ENCODE results near the gene SELP. TPM values are rescaled to one million over a fixed set of nuclear protein-coding genes. Genes with fewer than 3 reads are reported as not detected.

The SELP gene
- total RNA-seq, 1 donor from 2014 or later: not detected

GRCh38 chr1:169594391-169594790 is 35.5 kb downstream of the SELP start:
- no peaks in the 10 kb centered on the region for H4K20me1 ChIP-seq (ENCODE audit: low read depth)
- H3K27me3 Mint-ChIP-seq (ENCODE audit: insufficient read depth, low read depth): peaks cover 4% of the 10 kb centered on the region
- H3K4me1 Mint-ChIP-seq: peaks cover 11% of the 10 kb centered on the region
- no peak overlapping the region for H3K27ac Mint-ChIP-seq
- H3K36me3 Mint-ChIP-seq: no peaks in the 10 kb centered on the region
- H3K27ac ChIP-seq: no peak overlapping the region
- no peak overlapping the region for H3K4me3 ChIP-seq
- no peaks in the 10 kb centered on the region for H3K36me3 ChIP-seq
- H2AFZ ChIP-seq (replicated peaks): no peak overlapping the region
- H3K9me3 Mint-ChIP-seq: no peaks in the 10 kb centered on the region
- no peaks in the 10 kb centered on the region for H3K4me1 ChIP-seq
- TF ChIP-seq CTCF (IDR thresholded peaks at IDR 0.05) (no peak), EZH2 (IDR thresholded peaks at IDR 0.05) (no peak), EZH2phosphoT487 (IDR thresholded peaks at IDR 0.05) (no peak)
- H3K4me2 ChIP-seq: no peak overlapping the region
- peaks cover 24% of the 10 kb centered on the region for H3K27me3 ChIP-seq
- H3K9me3 ChIP-seq (ENCODE audit: low read depth): no peaks in the 10 kb centered on the region
- H3K4me3 Mint-ChIP-seq: no peak overlapping the region
- H3K79me2 ChIP-seq (ENCODE audit: low read depth): no peaks in the 10 kb centered on the region
- H3K9ac ChIP-seq: no peak overlapping the region
- no peaks in the 10 kb centered on the region for H3F3A ChIP-seq (ENCODE audit: low read depth)
- no peak for DNase-seq (ENCODE audit: low spot score)

GRCh38 chr1:169590932-169591331 is 39.0 kb downstream of the SELP start:
- Mint-ChIP-seq H3K36me3 (no peaks in the 10 kb centered on the region), H3K9me3 (no peaks in the 10 kb centered on the region), H3K4me1 (peaks cover 15% of the 10 kb centered on the region), H3K27me3 (ENCODE audit: insufficient read depth, low read depth) (peaks cover 16% of the 10 kb centered on the region), H3K4me3 (no peak overlapping the region), H3K27ac (no peak overlapping the region)
- H2AFZ ChIP-seq (replicated peaks): no peak overlapping the region
- no peak overlapping the region for H3K4me2 ChIP-seq
- no peaks in the 10 kb centered on the region for H3K4me1 ChIP-seq
- peaks cover 16% of the 10 kb centered on the region for H3K27me3 ChIP-seq
- H3K36me3 ChIP-seq: no peaks in the 10 kb centered on the region
- H3K4me3 ChIP-seq: no peak overlapping the region
- no peak overlapping the region for H3K27ac ChIP-seq
- H3F3A ChIP-seq (ENCODE audit: low read depth): no peaks in the 10 kb centered on the region
- H3K9ac ChIP-seq: no peak overlapping the region
- DNase-seq (ENCODE audit: low spot score): no peak
- H3K9me3 ChIP-seq (ENCODE audit: low read depth): no peaks in the 10 kb centered on the region
- H4K20me1 ChIP-seq (ENCODE audit: low read depth): no peaks in the 10 kb centered on the region
- TF ChIP-seq EZH2phosphoT487 (IDR thresholded peaks at IDR 0.05) (no peak), CTCF (IDR thresholded peaks at IDR 0.05) (no peak), EZH2 (IDR thresholded peaks at IDR 0.05) (no peak)
- H3K79me2 ChIP-seq (ENCODE audit: low read depth): no peaks in the 10 kb centered on the region

GRCh38 chr1:169588785-169589485 is 41.0 kb downstream of the SELP start:
- H3K4me3 Mint-ChIP-seq: no peak overlapping the region
- Histone ChIP-seq H3K79me2 (ENCODE audit: low read depth) (no peaks in the 10 kb centered on the region), H2AFZ (replicated peaks) (no peak overlapping the region), H4K20me1 (ENCODE audit: low read depth) (no peaks in the 10 kb centered on the region), H3K9me3 (ENCODE audit: low read depth) (no peaks in the 10 kb centered on the region), H3K4me1 (no peaks in the 10 kb centered on the region), H3K4me2 (no peak overlapping the region), H3F3A (ENCODE audit: low read depth) (no peaks in the 10 kb centered on the region), H3K4me3 (no peak overlapping the region), H3K9ac (no peak overlapping the region), H3K27me3 (peaks cover 29% of the 10 kb centered on the region), H3K36me3 (no peaks in the 10 kb centered on the region), H3K27ac (no peak overlapping the region)
- DNase-seq (ENCODE audit: low spot score): no peak
- TF ChIP-seq CTCF (IDR thresholded peaks at IDR 0.05) (no peak), EZH2phosphoT487 (IDR thresholded peaks at IDR 0.05) (no peak), EZH2 (IDR thresholded peaks at IDR 0.05) (no peak)
- peaks cover 15% of the 10 kb centered on the region for H3K4me1 Mint-ChIP-seq
- H3K27me3 Mint-ChIP-seq (ENCODE audit: insufficient read depth, low read depth): peaks cover 12% of the 10 kb centered on the region
- no peaks in the 10 kb centered on the region for H3K36me3 Mint-ChIP-seq
- no peaks in the 10 kb centered on the region for H3K9me3 Mint-ChIP-seq
- H3K27ac Mint-ChIP-seq: no peak overlapping the region
